ENCODE results near the gene MXI1. TPM values are rescaled to one million over a fixed set of nuclear protein-coding genes. Genes with fewer than 3 reads are reported as not detected.

MXI1 gene
- total RNA-seq, 1 experiment from 2014 or later: 12.1 TPM

GRCh38 chr10:110162741-110163145 lies 44.7 kb upstream of the MXI1 start:
- intact Hi-C loops (cut with micrococcal nuclease; ENCODE audit: unreplicated experiment): no loop called here
- H3K27me3 ChIP-seq (ENCODE audit: control insufficient read depth, insufficient read depth, low read length): peaks cover 11% of the 10 kb centered on the region
- H3K9me3 ChIP-seq (ENCODE audit: control insufficient read depth, insufficient read depth, low read depth, low read length): no peaks in the 10 kb centered on the region
- no peak for TF ChIP-seq POLR2AphosphoS5 (IDR thresholded peaks at IDR 0.05; ENCODE audit: low read depth, low read length)
- TF ChIP-seq SIN3A (IDR thresholded peaks at IDR 0.05; ENCODE audit: borderline replicate concordance, insufficient read depth, low read depth, low read length): no peak
- TF ChIP-seq, protein P1, sequence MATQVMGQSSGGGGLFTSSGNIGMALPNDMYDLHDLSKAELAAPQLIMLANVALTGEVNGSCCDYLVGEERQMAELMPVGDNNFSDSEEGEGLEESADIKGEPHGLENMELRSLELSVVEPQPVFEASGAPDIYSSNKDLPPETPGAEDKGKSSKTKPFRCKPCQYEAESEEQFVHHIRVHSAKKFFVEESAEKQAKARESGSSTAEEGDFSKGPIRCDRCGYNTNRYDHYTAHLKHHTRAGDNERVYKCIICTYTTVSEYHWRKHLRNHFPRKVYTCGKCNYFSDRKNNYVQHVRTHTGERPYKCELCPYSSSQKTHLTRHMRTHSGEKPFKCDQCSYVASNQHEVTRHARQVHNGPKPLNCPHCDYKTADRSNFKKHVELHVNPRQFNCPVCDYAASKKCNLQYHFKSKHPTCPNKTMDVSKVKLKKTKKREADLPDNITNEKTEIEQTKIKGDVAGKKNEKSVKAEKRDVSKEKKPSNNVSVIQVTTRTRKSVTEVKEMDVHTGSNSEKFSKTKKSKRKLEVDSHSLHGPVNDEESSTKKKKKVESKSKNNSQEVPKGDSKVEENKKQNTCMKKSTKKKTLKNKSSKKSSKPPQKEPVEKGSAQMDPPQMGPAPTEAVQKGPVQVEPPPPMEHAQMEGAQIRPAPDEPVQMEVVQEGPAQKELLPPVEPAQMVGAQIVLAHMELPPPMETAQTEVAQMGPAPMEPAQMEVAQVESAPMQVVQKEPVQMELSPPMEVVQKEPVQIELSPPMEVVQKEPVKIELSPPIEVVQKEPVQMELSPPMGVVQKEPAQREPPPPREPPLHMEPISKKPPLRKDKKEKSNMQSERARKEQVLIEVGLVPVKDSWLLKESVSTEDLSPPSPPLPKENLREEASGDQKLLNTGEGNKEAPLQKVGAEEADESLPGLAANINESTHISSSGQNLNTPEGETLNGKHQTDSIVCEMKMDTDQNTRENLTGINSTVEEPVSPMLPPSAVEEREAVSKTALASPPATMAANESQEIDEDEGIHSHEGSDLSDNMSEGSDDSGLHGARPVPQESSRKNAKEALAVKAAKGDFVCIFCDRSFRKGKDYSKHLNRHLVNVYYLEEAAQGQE (IDR thresholded peaks at IDR 0.05; ENCODE audit: insufficient read depth in 1 of 2, low read depth in 2 of 2, low read length in 1 of 2): no peak
- no peak; the same call in 1 of the 2 replicates for TF ChIP-seq CTCF (IDR thresholded peaks at IDR 0.05)
- no peak for TF ChIP-seq TCF7L2 (IDR thresholded peaks at IDR 0.05; ENCODE audit: low read depth, low read length)
- no peaks in the 10 kb centered on the region for H3K4me1 ChIP-seq (ENCODE audit: control insufficient read depth, insufficient read depth, low read length)
- peak; percentile 58; the same call in 1 of the 2 replicates for ATAC-seq
- H3K27ac ChIP-seq (ENCODE audit: low read length): no peak overlapping the region
- no peak overlapping the region for H3K4me3 ChIP-seq (ENCODE audit: low read depth in 2 of 2, low read length in 2 of 2)
- in situ Hi-C loops (cut with HindIII; ENCODE audit: low pct_unique_long_range_greater_than_20kb, low sequenced_read_pairs): no loop called here
- ChIA-PET CTCF (no interaction called here), POLR2A (no interaction called here)
- no peak for DNase-seq (ENCODE audit: low read depth, low spot score)
- BruUV-seq (replicated peaks): no TSS peak
- H3K36me3 ChIP-seq (ENCODE audit: control insufficient read depth, insufficient read depth, low read length): no peaks in the 10 kb centered on the region

DNA sequence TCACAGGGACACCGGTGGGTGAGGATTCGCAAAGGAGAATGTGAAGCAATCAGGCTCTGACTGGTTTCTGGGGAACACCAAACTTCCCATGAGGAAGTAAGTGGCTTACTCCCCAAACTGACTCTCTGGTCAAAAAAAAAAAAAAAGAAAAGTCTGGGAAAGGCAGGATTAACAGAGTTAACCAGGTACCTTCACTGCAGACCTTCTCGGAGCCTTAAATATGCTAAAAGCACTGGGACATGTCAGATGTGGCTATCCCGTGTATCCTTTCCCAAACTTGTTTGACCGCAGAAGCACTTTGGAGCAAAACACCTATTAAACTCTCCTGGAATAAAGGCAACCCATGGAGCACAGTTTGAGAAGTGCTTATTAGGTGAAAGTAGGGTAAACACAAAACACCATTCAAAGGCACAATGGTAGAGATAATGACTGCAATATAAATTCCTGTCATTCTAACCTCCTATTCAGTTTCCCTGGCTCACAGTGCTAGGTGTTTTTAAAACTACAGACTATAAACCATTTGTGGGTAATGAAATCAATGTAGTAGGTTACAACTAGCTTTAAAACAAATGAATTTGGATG lies 44.1 kb upstream of the MXI1 start:
- ATAC-seq (no peak), DNase-seq (ENCODE audit: low read depth, low spot score) (no peak)
- ChIA-PET CTCF (no interaction called here), POLR2A (no interaction called here)
- H3K36me3 ChIP-seq (ENCODE audit: control insufficient read depth, insufficient read depth, low read length): no peaks in the 10 kb centered on the region
- TF ChIP-seq POLR2AphosphoS5 (IDR thresholded peaks at IDR 0.05; ENCODE audit: low read depth, low read length): no peak
- no peak for TF ChIP-seq SIN3A (IDR thresholded peaks at IDR 0.05; ENCODE audit: borderline replicate concordance, insufficient read depth, low read depth, low read length)
- no peak for TF ChIP-seq TCF7L2 (IDR thresholded peaks at IDR 0.05; ENCODE audit: low read depth, low read length)
- TF ChIP-seq CTCF (IDR thresholded peaks at IDR 0.05): no peak
- TF ChIP-seq, protein P1 (IDR thresholded peaks at IDR 0.05; ENCODE audit: insufficient read depth in 1 of 2, low read depth in 2 of 2, low read length in 1 of 2): no peak
- no peak overlapping the region for H3K4me3 ChIP-seq (ENCODE audit: low read depth in 2 of 2, low read length in 2 of 2)
- H3K27me3 ChIP-seq (ENCODE audit: control insufficient read depth, insufficient read depth, low read length): peaks cover 16% of the 10 kb centered on the region
- H3K4me1 ChIP-seq (ENCODE audit: control insufficient read depth, insufficient read depth, low read length): no peaks in the 10 kb centered on the region
- in situ Hi-C loops (cut with HindIII; ENCODE audit: low pct_unique_long_range_greater_than_20kb, low sequenced_read_pairs): no loop called here
- no peak overlapping the region for H3K27ac ChIP-seq (ENCODE audit: low read length)
- H3K9me3 ChIP-seq (ENCODE audit: control insufficient read depth, insufficient read depth, low read depth, low read length): no peaks in the 10 kb centered on the region
- intact Hi-C loops (cut with micrococcal nuclease; ENCODE audit: unreplicated experiment): no loop called here
- BruUV-seq (replicated peaks): no TSS peak
